ENCODE measurements around the gene UBE3A.

DNA sequence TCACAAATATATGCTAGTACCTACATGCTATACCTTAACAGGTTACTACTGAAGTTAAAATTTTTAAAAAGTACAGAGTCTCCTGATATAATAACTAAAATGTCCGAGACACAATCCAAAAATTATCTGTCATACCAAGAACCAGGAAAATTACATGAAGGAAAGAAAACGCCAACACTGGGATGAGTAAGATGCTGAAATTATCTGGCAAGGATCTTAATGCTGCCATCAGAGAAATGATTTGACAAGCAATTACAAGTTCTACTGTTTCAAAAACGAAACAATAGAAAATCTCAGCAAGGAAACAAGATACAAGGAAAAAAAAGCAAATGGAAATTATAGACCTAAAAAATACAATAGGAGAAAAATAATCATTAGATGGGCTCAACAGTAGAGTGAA lies 92.5 kb downstream of the UBE3A start:
- TF ChIP-seq, protein P1, sequence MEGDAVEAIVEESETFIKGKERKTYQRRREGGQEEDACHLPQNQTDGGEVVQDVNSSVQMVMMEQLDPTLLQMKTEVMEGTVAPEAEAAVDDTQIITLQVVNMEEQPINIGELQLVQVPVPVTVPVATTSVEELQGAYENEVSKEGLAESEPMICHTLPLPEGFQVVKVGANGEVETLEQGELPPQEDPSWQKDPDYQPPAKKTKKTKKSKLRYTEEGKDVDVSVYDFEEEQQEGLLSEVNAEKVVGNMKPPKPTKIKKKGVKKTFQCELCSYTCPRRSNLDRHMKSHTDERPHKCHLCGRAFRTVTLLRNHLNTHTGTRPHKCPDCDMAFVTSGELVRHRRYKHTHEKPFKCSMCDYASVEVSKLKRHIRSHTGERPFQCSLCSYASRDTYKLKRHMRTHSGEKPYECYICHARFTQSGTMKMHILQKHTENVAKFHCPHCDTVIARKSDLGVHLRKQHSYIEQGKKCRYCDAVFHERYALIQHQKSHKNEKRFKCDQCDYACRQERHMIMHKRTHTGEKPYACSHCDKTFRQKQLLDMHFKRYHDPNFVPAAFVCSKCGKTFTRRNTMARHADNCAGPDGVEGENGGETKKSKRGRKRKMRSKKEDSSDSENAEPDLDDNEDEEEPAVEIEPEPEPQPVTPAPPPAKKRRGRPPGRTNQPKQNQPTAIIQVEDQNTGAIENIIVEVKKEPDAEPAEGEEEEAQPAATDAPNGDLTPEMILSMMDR (IDR thresholded peaks at IDR 0.05 in 8 of 11, conservative IDR thresholded peaks at IDR 0.05 in 3 of 11), result no peak
- TF ChIP-seq POLR2AphosphoS5 (IDR thresholded peaks at IDR 0.05), result no peak
- TF ChIP-seq POLR2A (IDR thresholded peaks at IDR 0.05), result no peak
